Psoas muscle (tissue), 8 donors: Measurements from ENCODE around the gene ZDHHC18. TPM values are rescaled to one million over a fixed set of nuclear protein-coding genes. Genes with fewer than 3 reads are reported as not detected.

ENCODE experiments used
- ATAC-seq, 4 donors: fragments of 200-7000 bp; cut with Tn5 transposase; one replicate each; pipeline ENCODE4 v1.9.1; 2020; ENCODE audit warnings: moderate library complexity in 3 of 4, mild to moderate bottlenecking in 2 of 4
- DNase-seq, 2 donors: peaks; one replicate each; pipeline ENCODE4 v3.0.0-alpha.2; 2020
- H3K27ac ChIP-seq: fragments of 200-600 bp; one replicate; pipeline ENCODE4 v1.8.0; 2022
- H3K27me3 ChIP-seq, 3 donors: fragments of 200-600 bp in 1 of 3; one replicate each; pipeline versions ENCODE4 v1.6.1 to v1.8.0; 2013 to 2022; ENCODE audit warnings: low read length in 2 of 3, mild to moderate bottlenecking in 2 of 3, moderate library complexity in 1 of 3; ENCODE audit not compliant: insufficient read depth in 3 of 3
- H3K36me3 ChIP-seq, 2 donors: fragments of 200-600 bp in 1 of 2; one replicate each; pipeline versions ENCODE4 v1.6.1 to v1.8.0; 2013 to 2022; ENCODE audit warnings: low read depth in 1 of 2, mild to moderate bottlenecking in 1 of 2, moderate library complexity in 1 of 2; ENCODE audit not compliant: insufficient read depth in 1 of 2
- H3K4me1 ChIP-seq: fragments of 200-600 bp; one replicate; pipeline ENCODE4 v1.8.0; 2022
- H3K4me3 ChIP-seq: fragments of 200-600 bp; one replicate; pipeline ENCODE4 v1.8.0; 2022; ENCODE audit warnings: mild to moderate bottlenecking
- H3K9me3 ChIP-seq: fragments of 200-600 bp; one replicate; pipeline ENCODE4 v1.8.0; 2022
- WGBS, 3 donors: extraction: QIAGEN DNeasy Blood & Tissue Kit; methylation state at CpG; one replicate each; pipeline versions ENCODE4 v1.1.6 to v1.1.7; 2013; 5-methylcytosine and 5-hydroxymethylcytosine counted together
- intact Hi-C, 2 donors: fragments of 100-400 bp; cut with DNase I; formaldehyde crosslinking; loops; one replicate each; pipeline versions ENCODE4 v1.11.0 to v1.14.2; 2022
- polyA plus RNA-seq, 3 donors: library from polyadenylated mRNA; stranded (reverse); fragments of 200-250 nt; gene quantifications; one replicate each; pipeline ENCODE4 v1.2.3, GENCODE V29; 2013
- total RNA-seq, 4 donors: library from RNA; stranded (reverse); fragmentation: NEBNext Ultra II Directional in 2 of 4; extraction: Animal tissue kit (Norgen Biotek cat#: 25700) in 2 of 4; gene quantifications; one replicate each; pipeline versions ENCODE4 v1.2.1 to v1.2.4, GENCODE V29; 2021 to 2023
- TF ChIP-seq, protein P1 (sequence below): fragments of 200-600 bp; IDR thresholded peaks from one replicate; pipeline ENCODE4 v1.8.0; 2022; ENCODE audit warnings: antibody characterized with exemption
- donor health status: healthy with polysubstance abuse.
- donor health status: DM: no; HTN: no; CAD: no; lungs with moderate emphysema.
- donor health status: Bipolar disorder and iron deficiency.
- donor health status: healthy.
- donor health status: DM: yes; HTN: yes; CAD: no.
- donor health status: DM: no; HTN: no; CAD: no.
- donor health status: DM: no; HTN: no; CAD: no.
- donor health status: DM: yes; HTN: yes; CAD: no.

The ZDHHC18 gene
- total and polyA plus RNA-seq, 7 donors = 7.7 to 16.9 (median 10.8) TPM

- Histone ChIP-seq H3K9me3 (no peaks in the 10 kb centered on the region), H3K36me3 (peaks cover 0 to 48% of the 10 kb centered on the region in 2 donors), H3K4me1 (peaks cover 4% of the 10 kb centered on the region), H3K27ac (no peak overlapping the region), H3K27me3 (no peaks in the 10 kb centered on the region), H3K4me3 (no peak overlapping the region)
- DNase-seq = no peak
- intact Hi-C loops = no loop called here
- 78 to 86% (median 79%) methylated on average over 19 to 21 of the region's 21 CpGs for WGBS, 3 donors
- no peak for ATAC-seq
- TF ChIP-seq, protein P1, sequence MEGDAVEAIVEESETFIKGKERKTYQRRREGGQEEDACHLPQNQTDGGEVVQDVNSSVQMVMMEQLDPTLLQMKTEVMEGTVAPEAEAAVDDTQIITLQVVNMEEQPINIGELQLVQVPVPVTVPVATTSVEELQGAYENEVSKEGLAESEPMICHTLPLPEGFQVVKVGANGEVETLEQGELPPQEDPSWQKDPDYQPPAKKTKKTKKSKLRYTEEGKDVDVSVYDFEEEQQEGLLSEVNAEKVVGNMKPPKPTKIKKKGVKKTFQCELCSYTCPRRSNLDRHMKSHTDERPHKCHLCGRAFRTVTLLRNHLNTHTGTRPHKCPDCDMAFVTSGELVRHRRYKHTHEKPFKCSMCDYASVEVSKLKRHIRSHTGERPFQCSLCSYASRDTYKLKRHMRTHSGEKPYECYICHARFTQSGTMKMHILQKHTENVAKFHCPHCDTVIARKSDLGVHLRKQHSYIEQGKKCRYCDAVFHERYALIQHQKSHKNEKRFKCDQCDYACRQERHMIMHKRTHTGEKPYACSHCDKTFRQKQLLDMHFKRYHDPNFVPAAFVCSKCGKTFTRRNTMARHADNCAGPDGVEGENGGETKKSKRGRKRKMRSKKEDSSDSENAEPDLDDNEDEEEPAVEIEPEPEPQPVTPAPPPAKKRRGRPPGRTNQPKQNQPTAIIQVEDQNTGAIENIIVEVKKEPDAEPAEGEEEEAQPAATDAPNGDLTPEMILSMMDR = no peak
Measured at GRCh38 chr1:26856604-26857469, 30.3 kb downstream of the ZDHHC18 start.

- intact Hi-C loops = no loop called here
- peaks cover 0 to 40% of the 10 kb centered on the region in 2 donors for H3K36me3 ChIP-seq
- WGBS, 3 donors = 59 to 78% (median 64%) methylated on average over 8 of the region's 8 CpGs
Measured at GRCh38 chr1:26857473-26858060, 31.1 kb downstream of the ZDHHC18 start.

GRCh38 chr1:26858160-26858559 lies 31.7 kb downstream of the ZDHHC18 start:
- TF ChIP-seq, protein P1 = no peak
- H3K9me3 ChIP-seq = no peaks in the 10 kb centered on the region
- ATAC-seq (peak in 1 of 4 donors; percentile 69), DNase-seq (no peak)
- no peaks in the 10 kb centered on the region for H3K27me3 ChIP-seq
- intact Hi-C loops = no loop called here
- no peak overlapping the region for H3K4me3 ChIP-seq
- WGBS, 3 donors = 38 to 64% (median 46%) methylated on average over 4 of the region's 4 CpGs
- H3K4me1 ChIP-seq = peaks cover 4% of the 10 kb centered on the region
- peak overlapping the region; percentile 41 for H3K27ac ChIP-seq
- H3K36me3 ChIP-seq = peaks cover 0 to 38% of the 10 kb centered on the region in 2 donors

More at GRCh38 chr1:26857473-26858060, 31.1 kb downstream of the ZDHHC18 start:
- DNase-seq (no peak), ATAC-seq (no peak)
- H3K27me3 ChIP-seq = no peaks in the 10 kb centered on the region
- peak overlapping the region; percentile 41 for H3K27ac ChIP-seq
- TF ChIP-seq, protein P1 = no peak
- H3K4me1 ChIP-seq = peaks cover 4% of the 10 kb centered on the region
- H3K4me3 ChIP-seq = no peak overlapping the region
- H3K9me3 ChIP-seq = no peaks in the 10 kb centered on the region

GRCh38 chr1:26858891-26859640 lies 32.6 kb downstream of the ZDHHC18 start:
- intact Hi-C loops = no loop called here
- ATAC-seq (no peak), DNase-seq (no peak)
- H3K36me3 ChIP-seq = peaks cover 0 to 29% of the 10 kb centered on the region in 2 donors
- peak overlapping the region; percentile 41 for H3K27ac ChIP-seq
- no peaks in the 10 kb centered on the region for H3K9me3 ChIP-seq
- WGBS, 3 donors = 87 to 92% (median 92%) methylated on average over 7 of the region's 7 CpGs
- H3K27me3 ChIP-seq = no peaks in the 10 kb centered on the region
- peaks cover 4% of the 10 kb centered on the region for H3K4me1 ChIP-seq
- TF ChIP-seq, protein P1 = no peak
- H3K4me3 ChIP-seq = no peak overlapping the region
